Upper lobe of right lung (tissue), 1 donor: ENCODE results near the gene SPINDOC. TPM values are rescaled to one million over a fixed set of nuclear protein-coding genes. Genes with fewer than 3 reads are reported as not detected.

Experiments used
- ATAC-seq: fragments of 200-7000 bp; cut with Tn5 transposase; one replicate; pipeline ENCODE4 v1.9.1; 2020; ENCODE audit warnings: mild to moderate bottlenecking, moderate library complexity
- DNase-seq: peaks from one replicate; pipeline ENCODE4 v3.0.0-alpha.2; 2020
- H3K27ac ChIP-seq: fragments of 200-600 bp; one replicate; pipeline ENCODE4 v1.8.0; 2022
- H3K27me3 ChIP-seq: fragments of 200-600 bp; one replicate; pipeline ENCODE4 v1.8.0; 2022; ENCODE audit warnings: mild to moderate bottlenecking
- H3K36me3 ChIP-seq: fragments of 200-600 bp; one replicate; pipeline ENCODE4 v1.8.0; 2022
- H3K4me1 ChIP-seq: fragments of 200-600 bp; one replicate; pipeline ENCODE4 v1.8.0; 2022
- H3K4me3 ChIP-seq: fragments of 200-600 bp; one replicate; pipeline ENCODE4 v1.8.0; 2022; ENCODE audit warnings: mild to moderate bottlenecking
- H3K9me3 ChIP-seq: fragments of 200-600 bp; one replicate; pipeline ENCODE4 v1.8.0; 2022
- CTCF ChIP-seq: fragments of 200-600 bp; IDR thresholded peaks from one replicate; pipeline ENCODE4 v1.8.0; 2022; ENCODE audit warnings: antibody characterized with exemption
- intact Hi-C: fragments of 100-400 bp; cut with DNase I; formaldehyde crosslinking; loops from one replicate; pipeline ENCODE4 v1.11.0; 2022
- total RNA-seq: library from RNA; stranded (reverse); fragmentation: NEBNext Ultra II Directional; extraction: Animal tissue kit (Norgen Biotek cat#: 25700); gene quantifications from one replicate; pipeline ENCODE4 v1.2.1, GENCODE V29; 2021
- donor health status: DM: no; HTN: yes; CAD: no; lungs with severe emphysema.

Gene SPINDOC
- total RNA-seq, 1 donor from 2014 or later, result 20.3 TPM

- Histone ChIP-seq H3K9me3 (no peaks in the 10 kb centered on the region), H3K36me3 (peaks cover 63% of the 10 kb centered on the region), H3K4me1 (peaks cover 17% of the 10 kb centered on the region), H3K27me3 (no peaks in the 10 kb centered on the region), H3K27ac (no peak overlapping the region), H3K4me3 (no peak overlapping the region)
- intact Hi-C loops, result no loop called here
- DNase-seq (no peak), ATAC-seq (no peak)
- no peak for TF ChIP-seq CTCF
Measured at GRCh38 chr11:63818609-63819008, 5.4 kb downstream of the SPINDOC start.

- TF ChIP-seq CTCF, result no peak
Measured at GRCh38 chr11:63821411-63821810, 8.2 kb downstream of the SPINDOC start.

GRCh38 chr11:63826471-63827190, 13.4 kb downstream of the SPINDOC start:
- ATAC-seq, result no peak

More at GRCh38 chr11:63821411-63821810, 8.2 kb downstream of the SPINDOC start:
- Histone ChIP-seq H3K4me1 (no peaks in the 10 kb centered on the region), H3K27ac (no peak overlapping the region), H3K36me3 (peaks cover 91% of the 10 kb centered on the region), H3K27me3 (no peaks in the 10 kb centered on the region), H3K9me3 (no peaks in the 10 kb centered on the region), H3K4me3 (no peak overlapping the region)
- ATAC-seq, result no peak
- intact Hi-C loops, result no loop called here
- DNase-seq, result no peak

GRCh38 chr11:63829823-63830489, 16.7 kb downstream of the SPINDOC start:
- intact Hi-C loops, result loop anchor here (10.0 kb wide), 1 partner anchor 325 kb away; no protein-coding TSS in a partner anchor
- no peak overlapping the region for H3K27ac ChIP-seq
- DNase-seq, result no peak
- no peaks in the 10 kb centered on the region for H3K4me1 ChIP-seq
- TF ChIP-seq CTCF, result no peak
- H3K27me3 ChIP-seq, result no peaks in the 10 kb centered on the region
- H3K9me3 ChIP-seq, result no peaks in the 10 kb centered on the region
- H3K36me3 ChIP-seq, result peaks cover 22% of the 10 kb centered on the region
- ATAC-seq, result peak; percentile 59
- no peak overlapping the region for H3K4me3 ChIP-seq

More at GRCh38 chr11:63826471-63827190, 13.4 kb downstream of the SPINDOC start:
- no peak for TF ChIP-seq CTCF
- Histone ChIP-seq H3K27me3 (no peaks in the 10 kb centered on the region), H3K9me3 (no peaks in the 10 kb centered on the region), H3K4me1 (no peaks in the 10 kb centered on the region), H3K4me3 (no peak overlapping the region), H3K27ac (no peak overlapping the region), H3K36me3 (peaks cover 55% of the 10 kb centered on the region)
- DNase-seq, result no peak
- intact Hi-C loops, result no loop called here

- no peak for TF ChIP-seq CTCF
- DNase-seq (no peak), ATAC-seq (no peak)
- no peaks in the 10 kb centered on the region for H3K9me3 ChIP-seq
- H3K4me3 ChIP-seq, result no peak overlapping the region
- no peaks in the 10 kb centered on the region for H3K27me3 ChIP-seq
- H3K27ac ChIP-seq, result no peak overlapping the region
- no peaks in the 10 kb centered on the region for H3K4me1 ChIP-seq
- H3K36me3 ChIP-seq, result peaks cover 8% of the 10 kb centered on the region
- intact Hi-C loops, result loop anchor here (10.0 kb wide), 1 partner anchor 323 kb away; no protein-coding TSS in a partner anchor
Measured at GRCh38 chr11:63831326-63831725, 18.1 kb downstream of the SPINDOC start.
